CD14-positive monocyte (primary cell): ENCODE data around the gene NEK7. TPM values are rescaled to one million over a fixed set of nuclear protein-coding genes. Genes with fewer than 3 reads are reported as not detected.

Experiments used
- DNase-seq, 3 donors: peaks; one replicate each; pipeline ENCODE4 v3.0.0-alpha.2; 2011 to 2022
- H2AFZ ChIP-seq: 2 replicates; pipeline ENCODE4 v1.6.0; 2012; ENCODE audit warnings: mild to moderate bottlenecking, low read depth, low read length, inconsistent platforms; ENCODE audit not compliant: insufficient read depth, poor library complexity, severe bottlenecking
- H3K27ac ChIP-seq, 2 donors: 1 replicate in 1 of 2; 2 replicates in 1 of 2; pipeline ENCODE4 v1.5.1; 2012 to 2013; ENCODE audit warnings: low read length in 2 of 2, control low read depth in 1 of 2, inconsistent platforms in 1 of 2, low read depth in 1 of 2, mild to moderate bottlenecking in 1 of 2
- H3K27me3 ChIP-seq, 2 donors: one replicate each; pipeline versions ENCODE4 v1.6.0 to v1.6.1; 2011 to 2013; ENCODE audit warnings: low read length in 2 of 2; ENCODE audit not compliant: control insufficient read depth in 2 of 2, insufficient read depth in 2 of 2
- H3K36me3 ChIP-seq, 2 donors: replicated peaks in 1 of 2; 1 replicate in 1 of 2; 2 replicates in 1 of 2; pipeline versions ENCODE4 v1.5.1 to v1.6.1; 2012 to 2013; ENCODE audit warnings: low read length in 2 of 2, control low read depth in 1 of 2, inconsistent platforms in 1 of 2, mild to moderate bottlenecking in 1 of 2; ENCODE audit not compliant: insufficient read depth in 2 of 2, control insufficient read depth in 1 of 2
- H3K4me1 ChIP-seq, 2 donors: 1 replicate in 1 of 2; 2 replicates in 1 of 2; pipeline versions ENCODE4 v1.5.1 to v1.6.1; 2012 to 2013; ENCODE audit warnings: low read length in 2 of 2, control low read depth in 1 of 2, inconsistent platforms in 1 of 2, mild to moderate bottlenecking in 1 of 2, moderate library complexity in 1 of 2; ENCODE audit not compliant: insufficient read depth in 2 of 2, control insufficient read depth in 1 of 2
- H3K4me2 ChIP-seq: replicated peaks from 2 replicates; pipeline ENCODE3; 2012; ENCODE audit warnings: low read length, moderate library complexity, mild to moderate bottlenecking; ENCODE audit not compliant: poor library complexity, severe bottlenecking; ENCODE audit errors: extremely low read depth
- H3K4me3 ChIP-seq, 3 experiments: fragments of 200-600 bp in 1 of 3; sonication (generic) in 1 of 3; replicated peaks in 1 of 3; 1 replicate in 2 of 3; 2 replicates in 1 of 3; pipeline ENCODE4 v1.5.1; 2011 to 2013; ENCODE audit warnings: low read length in 3 of 3, mild to moderate bottlenecking in 3 of 3, control low read depth in 2 of 3, low read depth in 2 of 3, inconsistent platforms in 1 of 3, moderate library complexity in 1 of 3
- H3K79me2 ChIP-seq: 2 replicates; pipeline ENCODE4 v1.6.0; 2012; ENCODE audit warnings: mild to moderate bottlenecking, control low read depth, inconsistent platforms, low read length, moderate library complexity; ENCODE audit not compliant: insufficient read depth
- H3K9ac ChIP-seq: 2 replicates; pipeline ENCODE4 v1.6.0; 2017; ENCODE audit warnings: low read length, mild to moderate bottlenecking; ENCODE audit not compliant: insufficient read depth, poor library complexity, severe bottlenecking
- H3K9me3 ChIP-seq, 2 donors: replicated peaks in 1 of 2; 1 replicate in 1 of 2; 2 replicates in 1 of 2; pipeline versions ENCODE4 v1.5.1 to v1.6.1; 2012 to 2013; ENCODE audit warnings: low read length in 2 of 2, control low read depth in 1 of 2; ENCODE audit not compliant: control insufficient read depth in 1 of 2, insufficient read depth in 1 of 2
- H4K20me1 ChIP-seq: 2 replicates; pipeline ENCODE4 v1.6.0; 2012; ENCODE audit warnings: mild to moderate bottlenecking, low read length, control low read depth, moderate library complexity; ENCODE audit not compliant: insufficient read depth
- H3K27ac Mint-ChIP-seq, 7 donors: one replicate each; pipeline ENCODE4 v1.8.0; 2020; ENCODE audit warnings: mild to moderate bottlenecking in 7 of 7, mixed read lengths in 7 of 7, moderate library complexity in 6 of 7, inconsistent platforms in 2 of 7
- H3K27me3 Mint-ChIP-seq, 3 donors: one replicate each; pipeline ENCODE4 v1.8.0; 2021 to 2022; ENCODE audit warnings: low read depth in 3 of 3, mild to moderate bottlenecking in 3 of 3, mixed read lengths in 3 of 3, moderate library complexity in 3 of 3, inconsistent platforms in 1 of 3
- H3K36me3 Mint-ChIP-seq, 2 donors: one replicate each; pipeline ENCODE4 v1.8.0; 2020; ENCODE audit warnings: mixed read lengths in 2 of 2, inconsistent platforms in 1 of 2, mild to moderate bottlenecking in 1 of 2
- H3K4me1 Mint-ChIP-seq: one replicate; pipeline ENCODE4 v1.8.0; 2020; ENCODE audit warnings: mild to moderate bottlenecking, mixed read lengths
- H3K4me3 Mint-ChIP-seq, 2 donors: one replicate each; pipeline ENCODE4 v1.8.0; 2020; ENCODE audit warnings: mild to moderate bottlenecking in 2 of 2, mixed read lengths in 2 of 2, moderate library complexity in 1 of 2
- H3K9me3 Mint-ChIP-seq, 7 donors: one replicate each; pipeline ENCODE4 v1.8.0; 2020 to 2022; ENCODE audit warnings: mixed read lengths in 7 of 7, mild to moderate bottlenecking in 6 of 7, moderate library complexity in 6 of 7, inconsistent platforms in 2 of 7
- WGBS: methylation state at CpG from one replicate; pipeline ENCODE4 v1.1.5; 2013; ENCODE audit warnings: missing lambda C conversion rate; ENCODE audit not compliant: insufficient coverage; 5-methylcytosine and 5-hydroxymethylcytosine counted together
- intact Hi-C, 2 donors: fragments of 100-400 bp; cut with micrococcal nuclease; formaldehyde crosslinking; loops; one replicate each; pipeline versions ENCODE4 v1.15.0 to v1.15.1; 2023
- polyA plus RNA-seq, 3 donors: library from polyadenylated mRNA; depleted of rRNA in 1 of 3; unstranded in 2 of 3; stranded (reverse) in 1 of 3; fragments of 300-500 nt in 2 of 3; fragments of >200 nt in 1 of 3; fragmentation: Illumina TruSeq in 2 of 3; gene quantifications; 1 replicate in 2 of 3; 2 replicates in 1 of 3; pipeline ENCODE4 v1.2.3, GENCODE V29; 2012 to 2021
- TF ChIP-seq, protein P1 (sequence below): fragments of 200-600 bp; IDR thresholded peaks from one replicate; pipeline ENCODE4 v1.8.0; 2022; ENCODE audit warnings: antibody characterized with exemption, mild to moderate bottlenecking

The NEK7 gene
- polyA plus RNA-seq, 3 donors = 16.0 to 50.1 (median 46.5) TPM

DNA sequence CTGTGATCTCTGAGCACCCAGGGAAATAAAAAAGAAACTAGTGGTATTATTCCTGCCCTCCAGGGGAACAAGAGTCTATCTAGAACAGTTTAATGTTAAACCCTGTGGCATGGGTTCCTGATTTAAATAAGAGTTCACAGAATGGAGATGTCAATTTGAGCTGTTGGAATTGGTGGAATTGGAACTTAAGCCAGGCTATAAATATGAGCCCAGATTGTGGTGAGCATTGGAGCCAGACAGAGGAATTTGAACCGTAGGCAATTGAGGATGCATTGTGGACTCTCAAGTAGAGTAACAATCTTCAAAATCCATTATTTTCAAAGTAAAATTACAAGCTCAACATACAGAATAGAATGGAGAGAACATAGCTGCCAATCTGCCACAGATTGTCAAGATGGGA lies 98.2 kb downstream of the NEK7 start:
- Mint-ChIP-seq H3K36me3 (peaks cover 3 to 7% of the 10 kb centered on the region in 2 donors), H3K27ac (no peak overlapping the region)

GRCh38 chr1:198255784-198256183 lies 99.0 kb downstream of the NEK7 start:
- Histone ChIP-seq H3K4me2 (no peak overlapping the region), H3K27ac (no peak overlapping the region), H3K36me3 (no peaks in the 10 kb centered on the region), H3K9me3 (no peaks in the 10 kb centered on the region), H3K4me3 (no peak overlapping the region), H4K20me1 (peaks cover 66% of the 10 kb centered on the region), H2AFZ (no peak overlapping the region), H3K27me3 (no peaks in the 10 kb centered on the region), H3K79me2 (peaks cover 5% of the 10 kb centered on the region), H3K4me1 (peaks cover 4 to 6% of the 10 kb centered on the region in 2 donors), H3K9ac (no peak overlapping the region)
- peaks cover 0 to 1% (median 0%) of the 10 kb centered on the region in 3 donors for H3K27me3 Mint-ChIP-seq
- H3K4me3 Mint-ChIP-seq = no peak overlapping the region
- H3K4me1 Mint-ChIP-seq = peaks cover 11% of the 10 kb centered on the region
- WGBS = no CpG with 5 or more reads among the region's 1 CpG
- DNase-seq = no peak
- no peaks in the 10 kb centered on the region for H3K9me3 Mint-ChIP-seq
- intact Hi-C loops = no loop called here
- TF ChIP-seq, protein P1, sequence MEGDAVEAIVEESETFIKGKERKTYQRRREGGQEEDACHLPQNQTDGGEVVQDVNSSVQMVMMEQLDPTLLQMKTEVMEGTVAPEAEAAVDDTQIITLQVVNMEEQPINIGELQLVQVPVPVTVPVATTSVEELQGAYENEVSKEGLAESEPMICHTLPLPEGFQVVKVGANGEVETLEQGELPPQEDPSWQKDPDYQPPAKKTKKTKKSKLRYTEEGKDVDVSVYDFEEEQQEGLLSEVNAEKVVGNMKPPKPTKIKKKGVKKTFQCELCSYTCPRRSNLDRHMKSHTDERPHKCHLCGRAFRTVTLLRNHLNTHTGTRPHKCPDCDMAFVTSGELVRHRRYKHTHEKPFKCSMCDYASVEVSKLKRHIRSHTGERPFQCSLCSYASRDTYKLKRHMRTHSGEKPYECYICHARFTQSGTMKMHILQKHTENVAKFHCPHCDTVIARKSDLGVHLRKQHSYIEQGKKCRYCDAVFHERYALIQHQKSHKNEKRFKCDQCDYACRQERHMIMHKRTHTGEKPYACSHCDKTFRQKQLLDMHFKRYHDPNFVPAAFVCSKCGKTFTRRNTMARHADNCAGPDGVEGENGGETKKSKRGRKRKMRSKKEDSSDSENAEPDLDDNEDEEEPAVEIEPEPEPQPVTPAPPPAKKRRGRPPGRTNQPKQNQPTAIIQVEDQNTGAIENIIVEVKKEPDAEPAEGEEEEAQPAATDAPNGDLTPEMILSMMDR = no peak
- H3K36me3 Mint-ChIP-seq = peaks cover 3 to 7% of the 10 kb centered on the region in 2 donors
- H3K27ac Mint-ChIP-seq = no peak overlapping the region

More for the DNA sequence above, 98.2 kb downstream of the NEK7 start:
- Mint-ChIP-seq H3K4me1 (peaks cover 11% of the 10 kb centered on the region), H3K9me3 (no peaks in the 10 kb centered on the region), H3K4me3 (no peak overlapping the region), H3K27me3 (no peaks in the 10 kb centered on the region)
- intact Hi-C loops = no loop called here
- WGBS = no CpG with 5 or more reads among the region's 1 CpG
- H3K27me3 ChIP-seq = no peaks in the 10 kb centered on the region
- no peaks in the 10 kb centered on the region for H3K9me3 ChIP-seq
- peaks cover 4 to 6% of the 10 kb centered on the region in 2 donors for H3K4me1 ChIP-seq
- TF ChIP-seq, protein P1 = no peak
- no peak overlapping the region for H2AFZ ChIP-seq
- no peak overlapping the region for H3K4me3 ChIP-seq
- H4K20me1 ChIP-seq = peaks cover 59% of the 10 kb centered on the region
- no peak for DNase-seq
- peaks cover 5% of the 10 kb centered on the region for H3K79me2 ChIP-seq
- H3K9ac ChIP-seq = no peak overlapping the region
- no peak overlapping the region for H3K4me2 ChIP-seq
- H3K36me3 ChIP-seq = no peaks in the 10 kb centered on the region
- H3K27ac ChIP-seq = no peak overlapping the region
